Measurements from ENCODE around the gene TPI1. TPM values are rescaled to one million over a fixed set of nuclear protein-coding genes. Genes with fewer than 3 reads are reported as not detected.
A peak's percentile ranks its signal among the peaks of the same experiment; 100 is the strongest.

The TPI1 gene
- total and polyA plus RNA-seq, 2 of the 8 experiments (the other 6 are each of a cell fraction or from before 2014, with no cell fraction given): 910 to 3,018 TPM

GRCh38 chr12:6851921-6852650, 15.2 kb upstream of the TPI1 start, which contains the start of gene USP5 (continued):
- TF ChIP-seq ATF3 (IDR thresholded peaks at IDR 0.05; ENCODE audit: insufficient read depth, low read depth, low read length) (peak; percentile 70), RBBP5 (IDR thresholded peaks at IDR 0.05; ENCODE audit: borderline replicate concordance, low read depth, low read length) (peak; percentile 79; the same call in 1 of the 2 replicates), SP1 (IDR thresholded peaks at IDR 0.05; ENCODE audit: low read depth, low read length) (peak; percentile 95), SUZ12 (IDR thresholded peaks at IDR 0.05; ENCODE audit: low read length) (no peak), SIX5 (IDR thresholded peaks at IDR 0.05; ENCODE audit: low read depth, low read length) (peak; percentile 99), JUN (IDR thresholded peaks at IDR 0.05; ENCODE audit: low read depth, low read length) (no peak), SRF (IDR thresholded peaks at IDR 0.05; ENCODE audit: low read depth, low read length) (no peak), NRF1 (IDR thresholded peaks at IDR 0.05; ENCODE audit: low read depth, low read length) (peak; percentile 48)
- TF ChIP-seq, protein P1, sequence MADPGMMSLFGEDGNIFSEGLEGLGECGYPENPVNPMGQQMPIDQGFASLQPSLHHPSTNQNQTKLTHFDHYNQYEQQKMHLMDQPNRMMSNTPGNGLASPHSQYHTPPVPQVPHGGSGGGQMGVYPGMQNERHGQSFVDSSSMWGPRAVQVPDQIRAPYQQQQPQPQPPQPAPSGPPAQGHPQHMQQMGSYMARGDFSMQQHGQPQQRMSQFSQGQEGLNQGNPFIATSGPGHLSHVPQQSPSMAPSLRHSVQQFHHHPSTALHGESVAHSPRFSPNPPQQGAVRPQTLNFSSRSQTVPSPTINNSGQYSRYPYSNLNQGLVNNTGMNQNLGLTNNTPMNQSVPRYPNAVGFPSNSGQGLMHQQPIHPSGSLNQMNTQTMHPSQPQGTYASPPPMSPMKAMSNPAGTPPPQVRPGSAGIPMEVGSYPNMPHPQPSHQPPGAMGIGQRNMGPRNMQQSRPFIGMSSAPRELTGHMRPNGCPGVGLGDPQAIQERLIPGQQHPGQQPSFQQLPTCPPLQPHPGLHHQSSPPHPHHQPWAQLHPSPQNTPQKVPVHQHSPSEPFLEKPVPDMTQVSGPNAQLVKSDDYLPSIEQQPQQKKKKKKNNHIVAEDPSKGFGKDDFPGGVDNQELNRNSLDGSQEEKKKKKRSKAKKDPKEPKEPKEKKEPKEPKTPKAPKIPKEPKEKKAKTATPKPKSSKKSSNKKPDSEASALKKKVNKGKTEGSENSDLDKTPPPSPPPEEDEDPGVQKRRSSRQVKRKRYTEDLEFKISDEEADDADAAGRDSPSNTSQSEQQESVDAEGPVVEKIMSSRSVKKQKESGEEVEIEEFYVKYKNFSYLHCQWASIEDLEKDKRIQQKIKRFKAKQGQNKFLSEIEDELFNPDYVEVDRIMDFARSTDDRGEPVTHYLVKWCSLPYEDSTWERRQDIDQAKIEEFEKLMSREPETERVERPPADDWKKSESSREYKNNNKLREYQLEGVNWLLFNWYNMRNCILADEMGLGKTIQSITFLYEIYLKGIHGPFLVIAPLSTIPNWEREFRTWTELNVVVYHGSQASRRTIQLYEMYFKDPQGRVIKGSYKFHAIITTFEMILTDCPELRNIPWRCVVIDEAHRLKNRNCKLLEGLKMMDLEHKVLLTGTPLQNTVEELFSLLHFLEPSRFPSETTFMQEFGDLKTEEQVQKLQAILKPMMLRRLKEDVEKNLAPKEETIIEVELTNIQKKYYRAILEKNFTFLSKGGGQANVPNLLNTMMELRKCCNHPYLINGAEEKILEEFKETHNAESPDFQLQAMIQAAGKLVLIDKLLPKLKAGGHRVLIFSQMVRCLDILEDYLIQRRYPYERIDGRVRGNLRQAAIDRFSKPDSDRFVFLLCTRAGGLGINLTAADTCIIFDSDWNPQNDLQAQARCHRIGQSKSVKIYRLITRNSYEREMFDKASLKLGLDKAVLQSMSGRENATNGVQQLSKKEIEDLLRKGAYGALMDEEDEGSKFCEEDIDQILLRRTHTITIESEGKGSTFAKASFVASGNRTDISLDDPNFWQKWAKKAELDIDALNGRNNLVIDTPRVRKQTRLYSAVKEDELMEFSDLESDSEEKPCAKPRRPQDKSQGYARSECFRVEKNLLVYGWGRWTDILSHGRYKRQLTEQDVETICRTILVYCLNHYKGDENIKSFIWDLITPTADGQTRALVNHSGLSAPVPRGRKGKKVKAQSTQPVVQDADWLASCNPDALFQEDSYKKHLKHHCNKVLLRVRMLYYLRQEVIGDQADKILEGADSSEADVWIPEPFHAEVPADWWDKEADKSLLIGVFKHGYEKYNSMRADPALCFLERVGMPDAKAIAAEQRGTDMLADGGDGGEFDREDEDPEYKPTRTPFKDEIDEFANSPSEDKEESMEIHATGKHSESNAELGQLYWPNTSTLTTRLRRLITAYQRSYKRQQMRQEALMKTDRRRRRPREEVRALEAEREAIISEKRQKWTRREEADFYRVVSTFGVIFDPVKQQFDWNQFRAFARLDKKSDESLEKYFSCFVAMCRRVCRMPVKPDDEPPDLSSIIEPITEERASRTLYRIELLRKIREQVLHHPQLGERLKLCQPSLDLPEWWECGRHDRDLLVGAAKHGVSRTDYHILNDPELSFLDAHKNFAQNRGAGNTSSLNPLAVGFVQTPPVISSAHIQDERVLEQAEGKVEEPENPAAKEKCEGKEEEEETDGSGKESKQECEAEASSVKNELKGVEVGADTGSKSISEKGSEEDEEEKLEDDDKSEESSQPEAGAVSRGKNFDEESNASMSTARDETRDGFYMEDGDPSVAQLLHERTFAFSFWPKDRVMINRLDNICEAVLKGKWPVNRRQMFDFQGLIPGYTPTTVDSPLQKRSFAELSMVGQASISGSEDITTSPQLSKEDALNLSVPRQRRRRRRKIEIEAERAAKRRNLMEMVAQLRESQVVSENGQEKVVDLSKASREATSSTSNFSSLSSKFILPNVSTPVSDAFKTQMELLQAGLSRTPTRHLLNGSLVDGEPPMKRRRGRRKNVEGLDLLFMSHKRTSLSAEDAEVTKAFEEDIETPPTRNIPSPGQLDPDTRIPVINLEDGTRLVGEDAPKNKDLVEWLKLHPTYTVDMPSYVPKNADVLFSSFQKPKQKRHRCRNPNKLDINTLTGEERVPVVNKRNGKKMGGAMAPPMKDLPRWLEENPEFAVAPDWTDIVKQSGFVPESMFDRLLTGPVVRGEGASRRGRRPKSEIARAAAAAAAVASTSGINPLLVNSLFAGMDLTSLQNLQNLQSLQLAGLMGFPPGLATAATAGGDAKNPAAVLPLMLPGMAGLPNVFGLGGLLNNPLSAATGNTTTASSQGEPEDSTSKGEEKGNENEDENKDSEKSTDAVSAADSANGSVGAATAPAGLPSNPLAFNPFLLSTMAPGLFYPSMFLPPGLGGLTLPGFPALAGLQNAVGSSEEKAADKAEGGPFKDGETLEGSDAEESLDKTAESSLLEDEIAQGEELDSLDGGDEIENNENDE (IDR thresholded peaks at IDR 0.05; ENCODE audit: insufficient replicate concordance, low read length): no peak

All from H1 (cell line).